MCF 10A (cell line): ENCODE measurements around the gene MLNR. TPM values are rescaled to one million over a fixed set of nuclear protein-coding genes. Genes with fewer than 3 reads are reported as not detected.

Source experiments
- BruUV-seq: library from RNA; stranded (reverse); fragments of 400-500 nt; replicated peaks from 2 replicates; lab custom pipeline; 2021; lab: Mats Ljungman, UMichigan
- CTCF ChIA-PET: fragments of 300-600 bp; sonication (Branson Sonifier 250); formaldehyde crosslinking; extraction: SDS; loops from one replicate; lab custom pipeline; 2021; ENCODE audit warnings: antibody characterized with exemption, inconsistent platforms; lab: Yijun Ruan, JAX
- POLR2A ChIA-PET: fragments of 300-600, 350-650 bp; sonication (Branson Sonifier 250); formaldehyde crosslinking; extraction: SDS; loops from one replicate; lab custom pipeline; 2020; ENCODE audit warnings: antibody characterized with exemption, inconsistent platforms; lab: Yijun Ruan, JAX
- DNase-seq: peaks from one replicate; pipeline ENCODE4 v3.0.0-alpha.2; 2018; ENCODE audit not compliant: unreplicated experiment
- H3K27ac Mint-ChIP-seq: one replicate; pipeline ENCODE4 v1.8.0; 2022; ENCODE audit warnings: mild to moderate bottlenecking, low read depth, mixed read lengths; ENCODE audit not compliant: unreplicated experiment
- H3K27me3 Mint-ChIP-seq: one replicate; pipeline ENCODE4 v1.8.0; 2022; ENCODE audit warnings: mixed read lengths; ENCODE audit not compliant: insufficient read depth, unreplicated experiment
- H3K36me3 Mint-ChIP-seq: one replicate; pipeline ENCODE4 v1.8.0; 2022; ENCODE audit warnings: mild to moderate bottlenecking, moderate library complexity, mixed read lengths; ENCODE audit not compliant: insufficient read depth, unreplicated experiment
- H3K4me1 Mint-ChIP-seq: one replicate; pipeline ENCODE4 v1.8.0; 2022; ENCODE audit warnings: mixed read lengths; ENCODE audit not compliant: insufficient read depth, unreplicated experiment
- H3K4me3 Mint-ChIP-seq: one replicate; pipeline ENCODE4 v1.8.0; 2022; ENCODE audit warnings: mild to moderate bottlenecking, moderate library complexity, mixed read lengths; ENCODE audit not compliant: unreplicated experiment
- H3K9me3 Mint-ChIP-seq: one replicate; pipeline ENCODE4 v1.8.0; 2022; ENCODE audit warnings: mixed read lengths; ENCODE audit not compliant: unreplicated experiment
- CTCF ChIP-seq: fragments of 200-600 bp; IDR thresholded peaks from one replicate; pipeline ENCODE4 v1.8.0; 2022; ENCODE audit warnings: antibody characterized with exemption, mild to moderate bottlenecking; ENCODE audit not compliant: unreplicated experiment
- intact Hi-C: fragments of 100-400 bp; cut with micrococcal nuclease; formaldehyde crosslinking; loops from 2 replicates; pipeline ENCODE4 v1.14.1; 2022
- total RNA-seq: library from RNA; stranded (reverse); gene quantifications from 2 replicates; pipeline ENCODE4 v1.2.3, GENCODE V29; 2022

MLNR gene
- total RNA-seq, 1 experiment from 2014 or later, result not detected

- peaks cover 6% of the 10 kb centered on the region for H3K4me1 Mint-ChIP-seq
- no peaks in the 10 kb centered on the region for H3K9me3 Mint-ChIP-seq
- CTCF ChIA-PET, result interaction anchor here (0.6 to 1.5 kb wide), 3 partner anchors 11 to 1267 kb away, joined by 3 to 4 read pairs (median 4); no protein-coding TSS in a partner anchor
- peaks cover 4% of the 10 kb centered on the region for H3K36me3 Mint-ChIP-seq
- no peak for DNase-seq
- peak overlapping the region; percentile 96 for H3K4me3 Mint-ChIP-seq
- peak overlapping the region; percentile 97 for H3K27ac Mint-ChIP-seq
- POLR2A ChIA-PET, result interaction anchor here (0.5 to 2.8 kb wide), 31 partner anchors 8 to 546 kb away, joined by 3 to 28 read pairs (median 4); partner anchors contain the start of genes CAB39L, FNDC3A, KPNA3 and RCBTB1
- TF ChIP-seq CTCF, result no peak
- intact Hi-C loops, result no loop called here
- BruUV-seq, result TSS peak; percentile 81
- H3K27me3 Mint-ChIP-seq, result no peaks in the 10 kb centered on the region
These were observed 26.9 kb downstream of the MLNR start for GRCh38 chr13:49246850-49247642.

GRCh38 chr13:49247643-49248621 lies 27.8 kb downstream of the MLNR start, which contains the start of gene CDADC1:
CDADC1 (plus strand) TSS chr13:49247925; CDS start chr13:49248038, 113 bp downstream.
- TSS peak; percentile 48 for BruUV-seq
- H3K36me3 Mint-ChIP-seq, result peaks cover 4% of the 10 kb centered on the region
- CTCF ChIA-PET, result interaction anchor here (0.6 to 1.5 kb wide), 10 partner anchors 8 to 1268 kb away, joined by 3 to 4 read pairs (median 4); no protein-coding TSS in a partner anchor
- intact Hi-C loops, result no loop called here
- TF ChIP-seq CTCF, result no peak
- H3K4me3 Mint-ChIP-seq, result peak within 1 kb of the TSS; percentile 96
- H3K27ac Mint-ChIP-seq, result peak within 1 kb of the TSS; percentile 97
- H3K9me3 Mint-ChIP-seq, result no peaks in the 10 kb centered on the region
- H3K27me3 Mint-ChIP-seq, result no peaks in the 10 kb centered on the region
- peaks cover 6% of the 10 kb centered on the region for H3K4me1 Mint-ChIP-seq
- POLR2A ChIA-PET, result interaction anchor here (0.6 to 2.8 kb wide), 36 partner anchors 9 to 545 kb away, joined by 3 to 28 read pairs (median 4); partner anchors contain the start of genes CAB39L, FNDC3A, KPNA3 and RCBTB1
- peak; percentile 95 for DNase-seq

GRCh38 chr13:49248622-49249002 lies 28.5 kb downstream of the MLNR start:
- peak overlapping the region; percentile 96 for H3K4me3 Mint-ChIP-seq
- no peaks in the 10 kb centered on the region for H3K9me3 Mint-ChIP-seq
- no peak for DNase-seq
- H3K4me1 Mint-ChIP-seq, result peaks cover 6% of the 10 kb centered on the region
- H3K36me3 Mint-ChIP-seq, result peaks cover 4% of the 10 kb centered on the region
- TF ChIP-seq CTCF, result no peak
- H3K27ac Mint-ChIP-seq, result peak overlapping the region; percentile 97
- intact Hi-C loops, result no loop called here
- CTCF ChIA-PET, result interaction anchor here (0.6 to 1.5 kb wide), 9 partner anchors 9 to 681 kb away, joined by 3 to 4 read pairs (median 3); no protein-coding TSS in a partner anchor
- POLR2A ChIA-PET, result interaction anchor here (0.8 to 2.8 kb wide), 23 partner anchors 10 to 465 kb away, joined by 3 to 28 read pairs (median 6); partner anchors contain the start of genes CAB39L, FNDC3A, RCBTB1 and SETDB2
- no TSS peak for BruUV-seq
- no peaks in the 10 kb centered on the region for H3K27me3 Mint-ChIP-seq
